HCT116 (cell line): ENCODE measurements around the gene OR13J1. TPM values are rescaled to one million over a fixed set of nuclear protein-coding genes. Genes with fewer than 3 reads are reported as not detected.

ENCODE experiments used
- ATAC-seq: fragments of 200-7000 bp; cut with Tn5 transposase; 2 replicates; pipeline ENCODE4 v1.9.1; 2020; ENCODE audit warnings: mild to moderate bottlenecking, moderate library complexity
- Bru-seq: library from RNA; stranded (reverse); fragments of 400-500 nt; gene quantifications from one replicate; lab custom pipeline; 2021; lab: Mats Ljungman, UMichigan
- BruChase-seq, 2 experiments: library from RNA; stranded (reverse); fragments of 400-500 nt; gene quantifications; one replicate each; lab custom pipeline; 2021; lab: Mats Ljungman, UMichigan
- BruUV-seq: library from RNA; stranded (reverse); fragments of 400-500 nt; replicated peaks from 2 replicates; lab custom pipeline; 2021; lab: Mats Ljungman, UMichigan
- CTCF ChIA-PET: fragments of 300-600 bp; sonication (Branson Sonifier 250); formaldehyde crosslinking; loops from one replicate; lab custom pipeline; 2021; ENCODE audit warnings: antibody characterized with exemption; lab: Charles Lee
- POLR2A ChIA-PET: fragments of 300-600, 350-600 bp; sonication (Branson Sonifier 250); formaldehyde crosslinking; loops from one replicate; lab custom pipeline; 2021; ENCODE audit warnings: antibody characterized with exemption; lab: Charles Lee
- RAD21 ChIA-PET, 2 experiments: fragments of 300-600 bp; sonication (Branson Sonifier 250); formaldehyde crosslinking; loops; one replicate each; lab custom pipeline; 2023; ENCODE audit warnings: low total read pairs in 2 of 2; ENCODE audit not compliant: uncharacterized antibody in 2 of 2, unreplicated experiment in 2 of 2, low non-redundant PET in 1 of 2; lab: Charles Lee
- DNase-seq: peaks from one replicate; pipeline ENCODE4 v3.0.0-alpha.2; 2010; ENCODE audit warnings: low read depth, low spot score
- H2AFZ ChIP-seq: fragments of 200-600 bp; shearing (Covaris generic), sonication (generic); 2 replicates; pipeline ENCODE4 v1.6.1; 2017; ENCODE audit warnings: low read depth, mixed run types, mixed read lengths, antibody characterized with exemption, low read length; ENCODE audit not compliant: poor library complexity, severe bottlenecking
- H3K27ac ChIP-seq: 2 replicates; pipeline ENCODE4 v1.5.1; 2012; ENCODE audit warnings: low read depth, low read length
- H3K27me3 ChIP-seq: fragments of 200-600 bp; sonication (generic); 2 replicates; pipeline ENCODE4 v1.6.1; 2016; ENCODE audit warnings: mixed run types, low read length, mixed read lengths; ENCODE audit not compliant: insufficient read depth
- H3K36me3 ChIP-seq, 2 experiments: fragments of 200-500 bp in 1 of 2; fragments of 200-600 bp in 1 of 2; sonication (Bioruptor generic) in 1 of 2; sonication (generic) in 1 of 2; 2 replicates each; pipeline versions ENCODE4 v1.5.1 to v1.6.1; 2014 to 2016; ENCODE audit warnings: low read length in 2 of 2, inconsistent platforms in 1 of 2, mixed read lengths in 1 of 2, mixed run types in 1 of 2; ENCODE audit not compliant: insufficient read depth in 2 of 2, control insufficient read depth in 1 of 2
- H3K4me1 ChIP-seq, 2 experiments: fragments of 200-600 bp in 1 of 2; sonication (generic) in 1 of 2; 2 replicates each; pipeline versions ENCODE4 v1.5.1 to v1.6.1; 2012 to 2017; ENCODE audit warnings: low read length in 2 of 2, inconsistent platforms in 1 of 2, mild to moderate bottlenecking in 1 of 2, mixed read lengths in 1 of 2, mixed run types in 1 of 2, moderate library complexity in 1 of 2; ENCODE audit not compliant: insufficient read depth in 2 of 2, control insufficient read depth in 1 of 2
- H3K4me2 ChIP-seq: fragments of 200-600 bp; sonication (generic); 2 replicates; pipeline ENCODE4 v1.6.1; 2017; ENCODE audit warnings: mixed run types, low read length, mixed read lengths
- H3K4me3 ChIP-seq, 2 experiments: fragments of 200-600 bp in 1 of 2; sonication (generic) in 1 of 2; replicated peaks in 1 of 2; 2 replicates each; pipeline ENCODE4 v1.5.1; 2011 to 2016; ENCODE audit warnings: low read length in 2 of 2, control low read depth in 1 of 2, low read depth in 1 of 2, mild to moderate bottlenecking in 1 of 2, mixed read lengths in 1 of 2, mixed run types in 1 of 2
- H3K79me2 ChIP-seq: fragments of 200-600 bp; sonication (generic); 2 replicates; pipeline ENCODE4 v1.6.1; 2017; ENCODE audit warnings: mild to moderate bottlenecking, mixed run types, low read length, moderate library complexity, mixed read lengths; ENCODE audit not compliant: insufficient read depth
- H3K9ac ChIP-seq: fragments of 200-600 bp; sonication (generic); 2 replicates; pipeline ENCODE4 v1.6.1; 2016; ENCODE audit warnings: low read length, mixed read lengths
- H3K9me2 ChIP-seq: fragments of 200-600 bp; sonication (generic), shearing (Covaris generic); 2 replicates; pipeline ENCODE4 v1.6.1; 2017; ENCODE audit warnings: mixed run types, mild to moderate bottlenecking, moderate library complexity; ENCODE audit not compliant: insufficient read depth
- H3K9me3 ChIP-seq, 2 experiments: fragments of 200-500 bp in 1 of 2; fragments of 200-600 bp in 1 of 2; sonication (Bioruptor generic) in 1 of 2; sonication (generic) in 1 of 2; 2 replicates each; pipeline ENCODE4 v1.6.1; 2014 to 2017; ENCODE audit warnings: low read length in 2 of 2, mixed read lengths in 2 of 2, inconsistent platforms in 1 of 2, low read depth in 1 of 2, mild to moderate bottlenecking in 1 of 2, mixed run types in 1 of 2, moderate library complexity in 1 of 2; ENCODE audit not compliant: control insufficient read depth in 1 of 2, insufficient read depth in 1 of 2
- H4K20me1 ChIP-seq: fragments of 200-600 bp; sonication (generic), shearing (Covaris generic); 2 replicates; pipeline ENCODE4 v1.6.1; 2017; ENCODE audit warnings: mixed run types, mild to moderate bottlenecking, moderate library complexity; ENCODE audit not compliant: insufficient read depth
- CBX3 ChIP-seq: IDR thresholded peaks from 2 replicates; pipeline ENCODE4 v1.6.1; 2012; ENCODE audit warnings: low read depth
- ELF1 ChIP-seq: IDR thresholded peaks from 2 replicates; pipeline ENCODE4 v1.6.1; 2012; ENCODE audit warnings: low read depth, borderline replicate concordance
- EZH2 ChIP-seq: fragments of 200-600 bp; sonication (generic); IDR thresholded peaks from 2 replicates; pipeline ENCODE4 v1.6.1; 2017; ENCODE audit warnings: antibody characterized with exemption, mixed run types
- EZH2phosphoT487 ChIP-seq: fragments of 200-600 bp; IDR thresholded peaks from 2 replicates; pipeline ENCODE4 v1.6.1; 2018; ENCODE audit warnings: antibody characterized with exemption, borderline replicate concordance
- POLR2A ChIP-seq: IDR thresholded peaks from 2 replicates; pipeline ENCODE4 v1.7.0; 2011; ENCODE audit warnings: borderline replicate concordance; ENCODE audit not compliant: insufficient read depth, insufficient read length; ENCODE audit errors: extremely low read depth
- TCF7L2 ChIP-seq: IDR thresholded peaks from 2 replicates; pipeline ENCODE4 v1.7.0; 2011; ENCODE audit warnings: borderline replicate concordance, inconsistent platforms; ENCODE audit not compliant: insufficient read depth, insufficient read length; ENCODE audit errors: extremely low read depth
- ZFX ChIP-seq: fragments of 450-650 bp; IDR thresholded peaks from 2 replicates; pipeline ENCODE4 v1.6.1; 2017
- intact Hi-C: fragments of 100-400 bp; cut with micrococcal nuclease; formaldehyde crosslinking; loops from 2 replicates; pipeline ENCODE4 v1.10.0; 2022
- long read RNA-seq: library from polyadenylated mRNA; unstranded; transcript quantifications from one replicate; pipeline ENCODE4 v2.0.0, GENCODE V29; 2021; ENCODE audit not compliant: unreplicated experiment
- polyA plus RNA-seq: library from polyadenylated mRNA; unstranded; fragments of >200 nt; gene quantifications from 2 replicates; pipeline ENCODE4 v1.2.1, GENCODE V29; 2012; ENCODE audit warnings: missing spikeins
- total RNA-seq: library from RNA; stranded (reverse); gene quantifications from one replicate; pipeline ENCODE4 v1.2.1, GENCODE V29; 2021; ENCODE audit not compliant: unreplicated experiment
- TF ChIP-seq, protein P1 (sequence below): IDR thresholded peaks from 2 replicates; pipeline ENCODE4 v1.6.1; 2012

OR13J1 gene, protein sequence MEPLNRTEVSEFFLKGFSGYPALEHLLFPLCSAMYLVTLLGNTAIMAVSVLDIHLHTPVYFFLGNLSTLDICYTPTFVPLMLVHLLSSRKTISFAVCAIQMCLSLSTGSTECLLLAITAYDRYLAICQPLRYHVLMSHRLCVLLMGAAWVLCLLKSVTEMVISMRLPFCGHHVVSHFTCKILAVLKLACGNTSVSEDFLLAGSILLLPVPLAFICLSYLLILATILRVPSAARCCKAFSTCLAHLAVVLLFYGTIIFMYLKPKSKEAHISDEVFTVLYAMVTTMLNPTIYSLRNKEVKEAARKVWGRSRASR
- total RNA-seq (not detected), Bru-seq, nascent RNA (not detected), BruChase-seq, experiment 1, labeled RNA remaining after a 6-hour chase (not detected), BruChase-seq, experiment 2, labeled RNA remaining after a 2-hour chase (not detected)
- 0.06 TPM in 1 of 2 replicates, not detected in the other for polyA plus RNA-seq
- long read RNA-seq, result 0 reads

DNA sequence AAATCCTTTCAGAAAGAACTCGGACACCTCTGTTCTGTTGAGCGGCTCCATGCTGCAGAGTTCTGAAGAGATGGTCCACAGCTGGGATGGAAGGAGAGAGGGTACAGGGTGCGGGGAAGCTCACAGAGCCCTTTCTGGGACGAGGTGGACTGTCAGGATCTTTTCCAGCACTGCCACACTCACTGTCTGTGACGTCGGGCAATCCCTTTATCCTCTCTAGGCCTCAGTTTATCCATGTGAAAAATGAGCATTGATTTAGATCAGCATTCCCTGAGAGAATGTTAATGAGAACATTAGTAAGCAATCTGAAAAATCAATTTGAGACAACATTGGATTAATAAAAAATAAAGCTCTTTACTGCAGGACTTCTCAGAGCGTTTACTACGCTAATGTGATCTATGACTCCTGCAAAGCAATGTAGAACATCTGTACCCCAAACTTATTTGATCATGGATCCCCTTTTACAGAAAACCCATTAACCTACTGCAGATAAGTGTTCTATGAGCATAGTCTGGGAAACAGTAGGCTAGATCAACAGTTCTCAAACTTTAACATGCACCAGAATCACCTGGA lies at the start of gene OR13J1:
TSS of gene OR13J1 (minus strand) at position 51 of the 573 bp plus-strand sequence. CDS start at position 51, 0 bp downstream.
- ChIA-PET POLR2A (no interaction called here), RAD21 (no interaction called here), CTCF (interaction anchor here (1.8 kb wide), 1 partner anchor 12 kb away, joined by 9 read pairs; no protein-coding TSS in a partner anchor)
- no peak within 1 kb of the TSS for H3K27ac ChIP-seq
- BruUV-seq, result no TSS peak
- intact Hi-C loops, result no loop called here
- no peak within 1 kb of the TSS for H3K9ac ChIP-seq
- no peaks in the 10 kb centered on the region for H3K9me3 ChIP-seq
- no peak within 1 kb of the TSS for H2AFZ ChIP-seq
- H3K4me1 ChIP-seq, result peaks cover 3 to 6% of the 10 kb centered on the region in 2 experiments; a peak in 2 of 4 replicates
- H4K20me1 ChIP-seq, result no peaks in the 10 kb centered on the region
- no peaks in the 10 kb centered on the region for H3K27me3 ChIP-seq
- no peak within 1 kb of the TSS for H3K4me2 ChIP-seq
- ATAC-seq, result no peak
- H3K4me3 ChIP-seq, result no peak within 1 kb of the TSS
- H3K79me2 ChIP-seq, result no peaks in the 10 kb centered on the region
- no peaks in the 10 kb centered on the region for H3K36me3 ChIP-seq
- TF ChIP-seq ZFX (no peak), EZH2 (no peak), EZH2phosphoT487 (no peak), TCF7L2 (no peak), ELF1 (no peak), POLR2A (no peak), CBX3 (no peak)
- TF ChIP-seq, protein P1, sequence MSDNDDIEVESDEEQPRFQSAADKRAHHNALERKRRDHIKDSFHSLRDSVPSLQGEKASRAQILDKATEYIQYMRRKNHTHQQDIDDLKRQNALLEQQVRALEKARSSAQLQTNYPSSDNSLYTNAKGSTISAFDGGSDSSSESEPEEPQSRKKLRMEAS, result no peak
- TF ChIP-seq, all 23 proteins: peak for 0
- no peaks in the 10 kb centered on the region for H3K9me2 ChIP-seq
- DNase-seq, result no peak
